H1 (cell line): ENCODE data around the gene CCDC137. TPM values are rescaled to one million over a fixed set of nuclear protein-coding genes. Genes with fewer than 3 reads are reported as not detected.

Source experiments
- CTCF ChIA-PET: fragments of 300-600 bp; sonication (Branson Sonifier 250); formaldehyde crosslinking; loops from one replicate; lab custom pipeline; 2021; ENCODE audit not compliant: partially characterized antibody; lab: Charles Lee
- POLR2A ChIA-PET: fragments of 300-600 bp; sonication (Branson Sonifier 250); formaldehyde crosslinking; loops from one replicate; lab custom pipeline; 2021; ENCODE audit warnings: inconsistent platforms; ENCODE audit not compliant: partially characterized antibody; lab: Charles Lee
- DNase-seq, 2 experiments: peaks; one replicate each; pipeline versions ENCODE4 v3.0.0 to v3.0.0-alpha.2; 2010 to 2022; ENCODE audit warnings: low spot score in 2 of 2, low read depth in 1 of 2, mixed read lengths in 1 of 2
- FAIRE-seq: peaks from 2 replicates; lab custom pipeline; 2011; peaks lifted over from hg19 to GRCh38; lab: Jason Lieb, UNC
- H2AFZ ChIP-seq: 2 replicates; pipeline ENCODE4 v1.8.1; 2012; ENCODE audit warnings: low read length, inconsistent platforms
- H2AK5ac ChIP-seq: 2 replicates; pipeline ENCODE4 v1.6.1; 2013; ENCODE audit warnings: low read depth, low read length
- H2BK120ac ChIP-seq: replicated peaks from 2 replicates; pipeline ENCODE3; 2013; ENCODE audit warnings: low read depth, low read length, inconsistent platforms
- H2BK12ac ChIP-seq: 2 replicates; pipeline ENCODE4 v1.6.1; 2013; ENCODE audit warnings: low read depth, low read length
- H2BK15ac ChIP-seq: 2 replicates; pipeline ENCODE4 v1.6.1; 2013; ENCODE audit warnings: low read length
- H2BK20ac ChIP-seq: 2 replicates; pipeline ENCODE4 v1.6.1; 2013; ENCODE audit warnings: low read length
- H2BK5ac ChIP-seq: 2 replicates; pipeline ENCODE4 v1.6.1; 2013; ENCODE audit warnings: low read depth, low read length
- H3K14ac ChIP-seq: 2 replicates; pipeline ENCODE4 v1.6.1; 2013; ENCODE audit warnings: inconsistent platforms; ENCODE audit not compliant: insufficient read length
- H3K18ac ChIP-seq: 2 replicates; pipeline ENCODE4 v1.6.1; 2013; ENCODE audit warnings: low read length; ENCODE audit errors: extremely low read depth
- H3K23ac ChIP-seq: 2 replicates; pipeline ENCODE4 v1.6.1; 2013; ENCODE audit warnings: inconsistent platforms; ENCODE audit not compliant: insufficient read length
- H3K23me2 ChIP-seq: 2 replicates; pipeline ENCODE4 v1.6.1; 2013; ENCODE audit warnings: low read depth, low read length
- H3K27ac ChIP-seq: 2 replicates; pipeline ENCODE4 v1.6.1; 2011; ENCODE audit warnings: low read depth, low read length, inconsistent platforms
- H3K27me3 ChIP-seq, 4 experiments: replicated peaks in 1 of 4; 1 replicate in 1 of 4; 2 replicates in 3 of 4; pipeline versions ENCODE4 v1.6.1 to v1.8.1; 2011 to 2013; ENCODE audit warnings: low read length in 3 of 4, mild to moderate bottlenecking in 3 of 4, inconsistent platforms in 2 of 4, mixed read lengths in 2 of 4, moderate library complexity in 1 of 4; ENCODE audit not compliant: control insufficient read depth in 3 of 4, insufficient read depth in 3 of 4; ENCODE audit errors: extremely low read depth in 1 of 4
- H3K36me3 ChIP-seq, 4 experiments: 2 replicates each; pipeline versions ENCODE4 v1.6.1 to v1.8.1; 2011 to 2013; ENCODE audit warnings: mild to moderate bottlenecking in 4 of 4, low read length in 3 of 4, moderate library complexity in 2 of 4, control low read depth in 1 of 4, inconsistent platforms in 1 of 4; ENCODE audit not compliant: insufficient read depth in 4 of 4, control insufficient read depth in 2 of 4
- H3K4ac ChIP-seq: replicated peaks from 2 replicates; pipeline ENCODE3; 2013; ENCODE audit warnings: low read length, low read depth, mixed read lengths, inconsistent platforms; ENCODE audit not compliant: insufficient read length
- H3K4me1 ChIP-seq, 4 experiments: replicated peaks in 1 of 4; 1 replicate in 1 of 4; 2 replicates in 3 of 4; pipeline versions ENCODE4 v1.6.1 to v1.8.1; 2011 to 2013; ENCODE audit warnings: low read length in 3 of 4, inconsistent platforms in 2 of 4, mixed read lengths in 1 of 4; ENCODE audit not compliant: insufficient read depth in 4 of 4, control insufficient read depth in 3 of 4
- H3K4me2 ChIP-seq, 2 experiments: 2 replicates each; pipeline versions ENCODE4 v1.6.1 to v1.8.1; 2011 to 2013; ENCODE audit warnings: low read depth in 2 of 2, low read length in 2 of 2, control low read depth in 1 of 2, inconsistent platforms in 1 of 2, mild to moderate bottlenecking in 1 of 2; ENCODE audit not compliant: insufficient read depth in 1 of 2
- H3K4me3 ChIP-seq, 4 experiments: fragments of 200-600, 300-600 bp in 1 of 4; sonication (generic), shearing (Covaris generic), sonication (Bioruptor Twin) in 1 of 4; 2 replicates each; pipeline versions ENCODE4 v1.5.1 to v1.8.1; 2011 to 2016; ENCODE audit warnings: low read length in 4 of 4, low read depth in 3 of 4, control low read depth in 2 of 4, inconsistent platforms in 2 of 4, mild to moderate bottlenecking in 2 of 4, mixed read lengths in 1 of 4, moderate library complexity in 1 of 4; ENCODE audit not compliant: insufficient read depth in 2 of 4; ENCODE audit errors: extremely low read depth in 1 of 4
- H3K56ac ChIP-seq: replicated peaks from 2 replicates; pipeline ENCODE3; 2013; ENCODE audit warnings: low read depth, mild to moderate bottlenecking, mixed read lengths, low read length, inconsistent platforms; ENCODE audit not compliant: insufficient read length
- H3K79me1 ChIP-seq: 2 replicates; pipeline ENCODE4 v1.6.1; 2013; ENCODE audit warnings: low read depth, low read length, control low read depth
- H3K79me2 ChIP-seq, 2 experiments: 2 replicates each; pipeline versions ENCODE4 v1.6.1 to v1.8.1; 2012 to 2013; ENCODE audit warnings: low read length in 2 of 2, mild to moderate bottlenecking in 2 of 2, inconsistent platforms in 1 of 2; ENCODE audit not compliant: insufficient read depth in 2 of 2, control insufficient read depth in 1 of 2
- H3K9ac ChIP-seq, 4 experiments: replicated peaks in 1 of 4; 1 replicate in 1 of 4; 2 replicates in 3 of 4; pipeline versions ENCODE4 v1.6.1 to v1.8.1; 2011 to 2013; ENCODE audit warnings: low read depth in 3 of 4, low read length in 3 of 4, control low read depth in 2 of 4, mild to moderate bottlenecking in 2 of 4, moderate library complexity in 2 of 4, inconsistent platforms in 1 of 4; ENCODE audit errors: extremely low read depth in 1 of 4
- H3K9me3 ChIP-seq, 2 experiments: 2 replicates each; pipeline versions ENCODE4 v1.6.1 to v1.8.1; 2012 to 2013; ENCODE audit warnings: mild to moderate bottlenecking in 2 of 2, moderate library complexity in 2 of 2, control low read depth in 1 of 2, inconsistent platforms in 1 of 2, low read depth in 1 of 2, low read length in 1 of 2, mixed read lengths in 1 of 2; ENCODE audit not compliant: insufficient read depth in 2 of 2
- H4K20me1 ChIP-seq, 2 experiments: replicated peaks in 1 of 2; 2 replicates each; pipeline versions ENCODE3 to v1.8.1; 2011 to 2013; ENCODE audit warnings: inconsistent platforms in 2 of 2, low read length in 2 of 2, mild to moderate bottlenecking in 1 of 2; ENCODE audit not compliant: insufficient read depth in 2 of 2, control insufficient read depth in 1 of 2
- H4K5ac ChIP-seq: 2 replicates; pipeline ENCODE4 v1.6.1; 2013; ENCODE audit warnings: low read length, low read depth, mixed read lengths, inconsistent platforms; ENCODE audit not compliant: insufficient read length
- H4K8ac ChIP-seq: 2 replicates; pipeline ENCODE4 v1.8.0; 2013; ENCODE audit warnings: mild to moderate bottlenecking, moderate library complexity, low read length, inconsistent platforms; ENCODE audit not compliant: insufficient read depth; ENCODE audit errors: extremely low read depth
- H4K91ac ChIP-seq: replicated peaks from 2 replicates; pipeline ENCODE3; 2013; ENCODE audit warnings: low read length, mixed read lengths, inconsistent platforms; ENCODE audit not compliant: insufficient read length
- CTBP2 ChIP-seq: IDR thresholded peaks from 2 replicates; pipeline ENCODE4 v1.7.0; 2011; ENCODE audit warnings: borderline replicate concordance, mild to moderate bottlenecking, moderate library complexity, mixed read lengths, low read length; ENCODE audit not compliant: insufficient read depth, insufficient read length
- TAF7 ChIP-seq: optimal IDR thresholded peaks from 2 replicates; pipeline ENCODE3; 2011; ENCODE audit warnings: low read depth, mild to moderate bottlenecking, inconsistent platforms, low read length, moderate library complexity, borderline replicate concordance
- WGBS, 2 experiments: shearing (Covaris generic) in 1 of 2; methylation state at CpG; one replicate each; pipeline versions ENCODE4 v1.1.6 to v1.1.7; 2013 to 2015; ENCODE audit warnings: low lambda C conversion rate in 2 of 2, mixed read lengths in 2 of 2, inconsistent platforms in 1 of 2, low coverage in 1 of 2, missing lambda C conversion rate in 1 of 2; ENCODE audit not compliant: insufficient replicate concordance in 2 of 2, insufficient coverage in 1 of 2, insufficient read length in 1 of 2; ENCODE audit errors: extremely low coverage in 1 of 2, missing lambda C conversion rate in 1 of 2; 5-methylcytosine and 5-hydroxymethylcytosine counted together
- polyA plus RNA-seq, 7 experiments: library from polyadenylated mRNA; depleted of rRNA in 3 of 7; stranded (reverse) in 5 of 7; unstranded in 2 of 7; fragments of >200 nt in 5 of 7; fragments of 200-250 nt in 2 of 7; gene quantifications; 1 replicate in 5 of 7; 2 replicates in 1 of 7; 4 replicates in 1 of 7; pipeline versions ENCODE4 v1.2.1 to v1.2.3, GENCODE V29; 2011 to 2013; ENCODE audit warnings: missing spikeins in 2 of 7, mixed read lengths in 2 of 7
- total RNA-seq: library from RNA; stranded (reverse); fragmentation: NEBNext Ultra II Directional; extraction: Animal tissue kit (Norgen Biotek cat#: 25700); gene quantifications from 2 replicates; pipeline ENCODE4 v1.2.1, GENCODE V29; 2021

CCDC137 gene
- total and polyA plus RNA-seq, 2 of the 8 experiments (the other 6 are each of a cell fraction or from before 2014, with no cell fraction given), result 17.6 to 38.6 TPM

- H3K27ac ChIP-seq, result no peak overlapping the region
- no peak overlapping the region for H2AK5ac ChIP-seq
- no peaks in the 10 kb centered on the region for H3K27me3 ChIP-seq
- H4K5ac ChIP-seq, result no peak overlapping the region
- CTCF ChIA-PET, result interaction anchor here (2.5 kb wide), 1 partner anchor 8 kb away, joined by 13 read pairs; no protein-coding TSS in a partner anchor
- H3K23me2 ChIP-seq, result peaks cover 7% of the 10 kb centered on the region; the same call in 1 of the 2 replicates
- no peak overlapping the region for H2BK15ac ChIP-seq
- H4K20me1 ChIP-seq, result peaks cover 3 to 10% of the 10 kb centered on the region in 2 experiments
- H3K4me3 ChIP-seq, result no peak overlapping the region
- no peak overlapping the region for H2BK12ac ChIP-seq
- H3K14ac ChIP-seq, result no peak overlapping the region
- H3K79me1 ChIP-seq, result peaks cover 8% of the 10 kb centered on the region; the same call in 1 of the 2 replicates
- no peaks in the 10 kb centered on the region for H3K9me3 ChIP-seq
- no peak overlapping the region for H3K56ac ChIP-seq
- H2AFZ ChIP-seq, result no peak overlapping the region
- no peak overlapping the region for H4K91ac ChIP-seq
- H3K4ac ChIP-seq, result no peak overlapping the region
- H3K79me2 ChIP-seq, result peaks cover 0 to 5% of the 10 kb centered on the region in 2 experiments; a peak in 1 of 4 replicates
- no peak overlapping the region for H4K8ac ChIP-seq
- H2BK20ac ChIP-seq, result no peak overlapping the region
- no peak overlapping the region for H2BK120ac ChIP-seq
- H3K23ac ChIP-seq, result no peak overlapping the region
- no peak overlapping the region for H3K9ac ChIP-seq
- 93% methylated on average over 9 of the region's 9 CpGs; no CpG with 5 or more reads in 1 of the 2 experiments for WGBS, 2 experiments
- FAIRE-seq (no peak), DNase-seq (no peak)
- POLR2A ChIA-PET, result interaction anchor here (17.2 to 25.9 kb wide), 2 partner anchors 9 to 32 kb away, joined by 348 to 436 read pairs; partner anchors contain the start of genes ARL16, HGS, MRPL12 and SLC25A10
- H3K4me1 ChIP-seq, result peaks cover 0 to 19% (median 11%) of the 10 kb centered on the region in 4 experiments; a peak in 5 of 7 replicates
- H2BK5ac ChIP-seq, result no peak overlapping the region
- H3K4me2 ChIP-seq, result no peak overlapping the region
- no peak overlapping the region for H3K18ac ChIP-seq
- H3K36me3 ChIP-seq, result peaks cover 0 to 9% (median 0%) of the 10 kb centered on the region in 4 experiments; a peak in 3 of 8 replicates
- TF ChIP-seq CTBP2 (no peak), TAF7 (no peak)
Measured at GRCh38 chr17:81717766-81718089, 51.2 kb downstream of the CCDC137 start.
